NT2/D1 (cell line): ENCODE data around the gene CCDC112.

Experiments used
- YY1 ChIP-seq: IDR thresholded peaks from 2 replicates; pipeline ENCODE4 v1.6.1; 2011; ENCODE audit not compliant: insufficient read length, insufficient read depth
- ZNF274 ChIP-seq: IDR thresholded peaks from 2 replicates; pipeline ENCODE4 v1.6.1; 2011; ENCODE audit warnings: mild to moderate bottlenecking, low read depth, low read length

- TF ChIP-seq ZNF274 (no peak), YY1 (no peak)
These were observed 16.6 kb upstream of the CCDC112 start for GRCh38 chr5:115313052-115313451.
